Mucosa of gallbladder (tissue), 1 donor: Measurements from ENCODE around the gene ADTRP. TPM values are rescaled to one million over a fixed set of nuclear protein-coding genes. Genes with fewer than 3 reads are reported as not detected.

Source experiments
- DNase-seq: peaks from one replicate; pipeline ENCODE4 v3.0.0-alpha.2; 2020; ENCODE audit warnings: low spot score
- total RNA-seq: library from RNA; stranded (reverse); gene quantifications from one replicate; pipeline ENCODE4 v1.2.1, GENCODE V29; 2021
- donor health status: DM: no; HTN: no; CAD: no.

Gene ADTRP
- total RNA-seq, 1 donor from 2014 or later: 0.69 TPM

GRCh38 chr6:11773013-11773412, 5.6 kb downstream of the ADTRP start:
- no peak for DNase-seq

GRCh38 chr6:11772109-11772825, 6.3 kb downstream of the ADTRP start:
- no peak for DNase-seq

- no peak for DNase-seq
Observed at GRCh38 chr6:11771473-11772048, 7.0 kb downstream of the ADTRP start.

GRCh38 chr6:11770546-11771466, 7.8 kb downstream of the ADTRP start:
- peak; percentile 85 for DNase-seq

GRCh38 chr6:11769811-11770545, 8.6 kb downstream of the ADTRP start:
- no peak for DNase-seq

GRCh38 chr6:11769244-11769643, 9.4 kb downstream of the ADTRP start:
- no peak for DNase-seq

- no peak for DNase-seq
Observed at GRCh38 chr6:11767978-11768756, 10.4 kb downstream of the ADTRP start.

- no peak for DNase-seq
Observed at GRCh38 chr6:11767458-11767857, 11.1 kb downstream of the ADTRP start.

GRCh38 chr6:11766589-11767450, 11.8 kb downstream of the ADTRP start:
- no peak for DNase-seq

GRCh38 chr6:11766043-11766442, 12.6 kb downstream of the ADTRP start:
- DNase-seq: no peak

GRCh38 chr6:11764250-11764604, 14.4 kb downstream of the ADTRP start:
- no peak for DNase-seq

- no peak for DNase-seq
Observed at GRCh38 chr6:11763460-11764249, 14.9 kb downstream of the ADTRP start.

GRCh38 chr6:11762794-11763459, 15.7 kb downstream of the ADTRP start:
- DNase-seq: no peak

GRCh38 chr6:11761744-11762620, 16.6 kb downstream of the ADTRP start:
- DNase-seq: no peak

- no peak for DNase-seq
Observed at GRCh38 chr6:11760015-11760473, 18.6 kb downstream of the ADTRP start.

GRCh38 chr6:11758878-11759277, 19.7 kb downstream of the ADTRP start:
- DNase-seq: no peak

- no peak for DNase-seq
Observed at GRCh38 chr6:11756726-11757125, 21.9 kb downstream of the ADTRP start.

- no peak for DNase-seq
Observed at GRCh38 chr6:11756292-11756691, 22.3 kb downstream of the ADTRP start.
